ENCODE results near the gene CSRNP3.

CSRNP3 gene

DNA sequence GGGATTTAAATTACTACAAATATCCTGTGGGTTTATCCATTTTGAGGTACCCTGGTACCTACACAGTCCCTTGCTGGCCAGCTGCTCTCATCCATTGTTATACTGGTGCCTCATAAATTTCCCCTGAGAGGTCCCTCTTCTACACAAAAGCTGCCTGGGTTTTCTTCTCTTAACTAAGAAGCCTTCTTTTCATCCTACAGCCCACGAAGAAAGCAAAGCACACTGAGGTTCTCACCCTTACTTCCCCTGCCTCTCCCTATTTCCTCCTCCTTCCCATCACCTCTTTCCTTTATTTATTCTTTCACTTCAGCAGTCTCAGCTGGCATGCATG lies 154.9 kb downstream of the CSRNP3 start:
- H3K27me3 ChIP-seq (ENCODE audit: insufficient read depth, low read length) = no peaks in the 10 kb centered on the region
- no peaks in the 10 kb centered on the region for H4K20me1 ChIP-seq (ENCODE audit: insufficient read depth, low read length)
- TF ChIP-seq, protein P1, sequence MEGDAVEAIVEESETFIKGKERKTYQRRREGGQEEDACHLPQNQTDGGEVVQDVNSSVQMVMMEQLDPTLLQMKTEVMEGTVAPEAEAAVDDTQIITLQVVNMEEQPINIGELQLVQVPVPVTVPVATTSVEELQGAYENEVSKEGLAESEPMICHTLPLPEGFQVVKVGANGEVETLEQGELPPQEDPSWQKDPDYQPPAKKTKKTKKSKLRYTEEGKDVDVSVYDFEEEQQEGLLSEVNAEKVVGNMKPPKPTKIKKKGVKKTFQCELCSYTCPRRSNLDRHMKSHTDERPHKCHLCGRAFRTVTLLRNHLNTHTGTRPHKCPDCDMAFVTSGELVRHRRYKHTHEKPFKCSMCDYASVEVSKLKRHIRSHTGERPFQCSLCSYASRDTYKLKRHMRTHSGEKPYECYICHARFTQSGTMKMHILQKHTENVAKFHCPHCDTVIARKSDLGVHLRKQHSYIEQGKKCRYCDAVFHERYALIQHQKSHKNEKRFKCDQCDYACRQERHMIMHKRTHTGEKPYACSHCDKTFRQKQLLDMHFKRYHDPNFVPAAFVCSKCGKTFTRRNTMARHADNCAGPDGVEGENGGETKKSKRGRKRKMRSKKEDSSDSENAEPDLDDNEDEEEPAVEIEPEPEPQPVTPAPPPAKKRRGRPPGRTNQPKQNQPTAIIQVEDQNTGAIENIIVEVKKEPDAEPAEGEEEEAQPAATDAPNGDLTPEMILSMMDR (IDR thresholded peaks at IDR 0.05; ENCODE audit: low read length) = no peak
- no peak for TF ChIP-seq EZH2 (IDR thresholded peaks at IDR 0.05; ENCODE audit: borderline replicate concordance, low read length)
- no peaks in the 10 kb centered on the region for H3K9me2 ChIP-seq (ENCODE audit: low read depth, low read length)
- no peak overlapping the region for H3K9ac ChIP-seq (ENCODE audit: low read length)
- H3K4me3 ChIP-seq (ENCODE audit: low read depth, low read length, poor library complexity, severe bottlenecking) = no peak overlapping the region
- H3K36me3 ChIP-seq (ENCODE audit: insufficient read depth, low read length) = no peaks in the 10 kb centered on the region
- no peak overlapping the region for H2AFZ ChIP-seq (ENCODE audit: low read length)
- H3K4me1 ChIP-seq (ENCODE audit: insufficient read depth, low read length, severe bottlenecking) = peaks cover 18% of the 10 kb centered on the region
- H3K79me2 ChIP-seq (ENCODE audit: insufficient read depth, low read length) = no peaks in the 10 kb centered on the region
- no peak overlapping the region for H3K27ac ChIP-seq (ENCODE audit: low read depth, low read length, poor library complexity, severe bottlenecking)
- H3K4me2 ChIP-seq (ENCODE audit: low read length) = no peak overlapping the region
- no peaks in the 10 kb centered on the region for H3F3A ChIP-seq (ENCODE audit: insufficient read depth, low read length)
- H3K9me3 ChIP-seq (ENCODE audit: low read length) = no peaks in the 10 kb centered on the region

DNA sequence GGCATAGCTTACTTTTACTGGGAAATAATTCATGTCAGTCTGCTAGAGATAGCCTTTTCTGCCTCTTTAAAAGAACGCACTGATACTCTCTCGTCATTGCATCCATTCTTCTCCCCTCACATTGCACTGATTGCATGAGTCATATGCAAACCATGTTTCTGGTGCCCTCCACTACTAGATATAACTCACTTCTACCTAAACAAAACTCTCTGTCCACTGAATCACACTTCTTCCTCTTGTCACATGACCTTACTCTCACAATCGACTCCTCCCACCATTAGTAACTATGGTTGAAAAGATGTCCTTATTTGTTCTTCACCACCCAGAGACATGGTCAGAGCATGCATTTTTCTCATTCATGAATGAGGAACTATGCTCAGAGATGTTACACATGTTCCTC lies 158.0 kb downstream of the CSRNP3 start:
- H3K9ac ChIP-seq (ENCODE audit: low read length) = no peak overlapping the region
- no peak overlapping the region for H3K27ac ChIP-seq (ENCODE audit: low read depth, low read length, poor library complexity, severe bottlenecking)
- H3K4me2 ChIP-seq (ENCODE audit: low read length) = no peak overlapping the region
- peaks cover 26% of the 10 kb centered on the region for H3K4me1 ChIP-seq (ENCODE audit: insufficient read depth, low read length, severe bottlenecking)
- H4K20me1 ChIP-seq (ENCODE audit: insufficient read depth, low read length) = no peaks in the 10 kb centered on the region
- no peak overlapping the region for H2AFZ ChIP-seq (ENCODE audit: low read length)
- no peaks in the 10 kb centered on the region for H3K36me3 ChIP-seq (ENCODE audit: insufficient read depth, low read length)
- no peaks in the 10 kb centered on the region for H3F3A ChIP-seq (ENCODE audit: insufficient read depth, low read length)
- TF ChIP-seq, protein P1 (IDR thresholded peaks at IDR 0.05; ENCODE audit: low read length) = no peak
- no peak for TF ChIP-seq EZH2 (IDR thresholded peaks at IDR 0.05; ENCODE audit: borderline replicate concordance, low read length)
- no peaks in the 10 kb centered on the region for H3K27me3 ChIP-seq (ENCODE audit: insufficient read depth, low read length)
- no peaks in the 10 kb centered on the region for H3K9me2 ChIP-seq (ENCODE audit: low read depth, low read length)
- H3K79me2 ChIP-seq (ENCODE audit: insufficient read depth, low read length) = no peaks in the 10 kb centered on the region
- no peak overlapping the region for H3K4me3 ChIP-seq (ENCODE audit: low read depth, low read length, poor library complexity, severe bottlenecking)
- no peaks in the 10 kb centered on the region for H3K9me3 ChIP-seq (ENCODE audit: low read length)

DNA sequence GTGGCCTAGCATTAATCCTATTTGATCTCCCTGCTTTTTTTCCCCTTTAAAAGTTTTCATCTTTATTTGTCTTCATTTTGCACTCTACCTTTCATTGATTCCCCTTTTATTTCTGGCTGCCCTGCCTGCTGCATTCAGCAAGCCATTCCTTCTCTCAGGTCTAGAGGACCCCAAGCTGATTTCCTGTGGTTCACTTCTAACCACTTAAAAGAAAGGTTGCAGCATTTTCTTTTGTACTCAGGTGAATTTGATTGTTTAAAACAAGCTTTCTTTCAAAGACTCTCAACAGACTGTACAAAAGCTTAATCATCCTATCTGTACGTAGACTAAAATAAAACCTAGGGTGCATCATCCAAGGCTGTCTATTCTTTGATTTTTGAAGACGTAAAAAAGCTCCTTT lies 160.3 kb downstream of the CSRNP3 start:
- TF ChIP-seq, protein P1 (IDR thresholded peaks at IDR 0.05; ENCODE audit: low read length) = no peak
- Histone ChIP-seq H3K27me3 (ENCODE audit: insufficient read depth, low read length) (no peaks in the 10 kb centered on the region), H3K9ac (ENCODE audit: low read length) (no peak overlapping the region), H3K4me1 (ENCODE audit: insufficient read depth, low read length, severe bottlenecking) (peaks cover 26% of the 10 kb centered on the region), H3K4me2 (ENCODE audit: low read length) (peak overlapping the region; percentile 3; the same call in 1 of the 2 replicates), H3F3A (ENCODE audit: insufficient read depth, low read length) (no peaks in the 10 kb centered on the region), H3K9me3 (ENCODE audit: low read length) (no peaks in the 10 kb centered on the region), H3K79me2 (ENCODE audit: insufficient read depth, low read length) (no peaks in the 10 kb centered on the region), H4K20me1 (ENCODE audit: insufficient read depth, low read length) (no peaks in the 10 kb centered on the region), H3K9me2 (ENCODE audit: low read depth, low read length) (no peaks in the 10 kb centered on the region), H2AFZ (ENCODE audit: low read length) (no peak overlapping the region), H3K27ac (ENCODE audit: low read depth, low read length, poor library complexity, severe bottlenecking) (no peak overlapping the region), H3K36me3 (ENCODE audit: insufficient read depth, low read length) (no peaks in the 10 kb centered on the region), H3K4me3 (ENCODE audit: low read depth, low read length, poor library complexity, severe bottlenecking) (no peak overlapping the region)

Measured in OCI-LY1 (cell line).